NCI-H1048 (cell line): ENCODE data around the gene TMEM151B.
"Not testable (repeated sequence)": the region's sequence is repeated elsewhere in the genome, so short reads cannot be mapped to it uniquely, and the experiment has no call there.

Source experiments
- DNase-seq: peaks from one replicate; lab custom pipeline; 2025; lab: John Stamatoyannopoulos, UW

Gene TMEM151B

GRCh38 chr6:44269921-44270525 lies at the start of gene TMEM151B:
Gene TMEM151B (plus strand): TSS chr6:44270450. CDS start chr6:44270743, 293 bp downstream.
- no peak for DNase-seq

DNA sequence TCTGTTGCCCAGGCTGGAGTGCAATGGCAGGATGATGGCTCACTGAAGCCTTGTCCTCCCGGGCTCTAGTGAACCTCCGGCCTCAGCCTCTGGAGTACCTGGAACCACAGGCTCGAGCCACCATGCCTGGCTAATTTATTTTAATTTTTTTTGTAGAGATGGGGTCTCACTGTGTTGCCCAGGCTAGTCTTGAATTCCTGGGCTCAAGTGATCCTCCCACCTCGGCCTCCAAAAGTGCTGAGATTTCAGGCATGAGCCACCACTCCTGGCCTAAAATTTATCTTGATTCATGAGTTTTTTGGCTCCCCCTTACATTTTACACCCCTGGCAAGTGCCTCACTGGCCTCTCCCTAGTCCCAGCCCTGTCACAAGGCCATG lies 49.3 kb upstream of the TMEM151B start:
- no peak for DNase-seq

GRCh38 chr6:44221291-44221960 lies 48.8 kb upstream of the TMEM151B start:
- DNase-seq = peak; percentile 52

DNA sequence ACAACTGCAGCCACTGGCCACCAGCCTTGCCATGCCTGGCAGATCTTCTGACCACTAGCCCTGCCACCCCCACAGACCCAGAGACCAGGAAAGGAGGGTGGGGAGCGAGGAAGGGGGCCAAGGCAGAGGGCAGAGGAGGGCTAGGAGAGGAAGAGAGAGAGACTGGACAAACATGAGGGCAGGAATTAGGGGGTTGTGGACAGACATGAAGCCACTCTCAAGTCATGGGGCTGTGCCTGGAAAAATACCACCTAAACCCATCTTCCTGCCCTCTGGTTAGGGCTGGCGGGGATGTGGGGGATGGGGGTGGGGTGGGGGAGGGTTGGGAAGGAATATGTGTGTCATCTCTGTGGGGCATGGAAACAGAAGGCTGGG lies 48.3 kb upstream of the TMEM151B start:
- DNase-seq = no peak

GRCh38 chr6:44222486-44223318 lies 47.5 kb upstream of the TMEM151B start:
- DNase-seq = no peak

GRCh38 chr6:44223319-44224028 lies 46.8 kb upstream of the TMEM151B start, which contains the start of gene SLC29A1:
Gene SLC29A1 (plus strand): TSS chr6:44223595. CDS start chr6:44227314, 3,719 bp downstream.
- DNase-seq = peak; percentile 45

DNA sequence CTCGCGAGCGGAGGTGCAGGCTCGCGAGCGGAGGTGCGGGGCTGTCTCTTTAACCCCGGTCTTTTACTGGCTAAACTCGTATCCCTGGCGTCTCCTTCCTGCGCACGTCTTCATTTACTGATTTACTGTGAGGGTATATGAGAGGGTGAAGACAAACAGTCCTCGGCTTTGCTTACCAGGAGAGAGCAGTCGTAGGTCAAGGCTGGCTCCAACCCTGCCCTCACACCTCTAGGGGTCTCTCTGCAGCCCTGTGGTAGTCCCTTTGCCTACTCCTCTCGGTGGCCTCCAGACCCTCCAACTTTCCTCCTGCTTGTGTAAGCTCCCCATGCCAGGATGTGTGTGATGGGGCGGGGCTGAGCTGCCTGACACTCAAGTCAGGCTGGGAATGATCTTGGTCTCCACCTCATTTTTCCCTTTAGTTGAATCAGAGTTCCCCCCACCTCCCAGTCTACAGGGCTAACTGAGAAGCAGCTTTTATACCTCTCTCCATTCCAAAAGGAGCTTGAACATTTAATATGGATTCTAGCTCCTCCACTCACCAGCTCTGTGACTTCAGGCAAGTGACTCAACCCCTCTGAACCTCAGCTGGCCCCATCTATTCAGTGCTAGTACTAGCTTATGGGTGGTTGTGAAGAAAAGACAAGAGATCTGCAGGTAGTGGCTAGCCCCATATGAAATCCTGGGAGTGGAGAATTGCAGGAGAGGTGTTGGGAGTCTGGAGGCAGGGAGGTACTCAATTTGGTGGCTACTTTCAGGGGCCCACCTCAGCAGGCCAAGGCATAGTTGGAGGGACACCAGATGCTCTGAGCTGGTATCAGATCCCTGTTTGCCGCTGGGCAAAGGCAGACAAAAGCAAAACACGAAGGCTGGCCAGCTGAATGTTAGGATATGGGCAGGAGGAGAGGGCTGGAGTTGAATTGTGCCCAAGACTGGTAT lies 46.0 kb upstream of the TMEM151B start:
- no peak for DNase-seq

GRCh38 chr6:44224965-44225305 lies 45.3 kb upstream of the TMEM151B start:
- DNase-seq = no peak

DNA sequence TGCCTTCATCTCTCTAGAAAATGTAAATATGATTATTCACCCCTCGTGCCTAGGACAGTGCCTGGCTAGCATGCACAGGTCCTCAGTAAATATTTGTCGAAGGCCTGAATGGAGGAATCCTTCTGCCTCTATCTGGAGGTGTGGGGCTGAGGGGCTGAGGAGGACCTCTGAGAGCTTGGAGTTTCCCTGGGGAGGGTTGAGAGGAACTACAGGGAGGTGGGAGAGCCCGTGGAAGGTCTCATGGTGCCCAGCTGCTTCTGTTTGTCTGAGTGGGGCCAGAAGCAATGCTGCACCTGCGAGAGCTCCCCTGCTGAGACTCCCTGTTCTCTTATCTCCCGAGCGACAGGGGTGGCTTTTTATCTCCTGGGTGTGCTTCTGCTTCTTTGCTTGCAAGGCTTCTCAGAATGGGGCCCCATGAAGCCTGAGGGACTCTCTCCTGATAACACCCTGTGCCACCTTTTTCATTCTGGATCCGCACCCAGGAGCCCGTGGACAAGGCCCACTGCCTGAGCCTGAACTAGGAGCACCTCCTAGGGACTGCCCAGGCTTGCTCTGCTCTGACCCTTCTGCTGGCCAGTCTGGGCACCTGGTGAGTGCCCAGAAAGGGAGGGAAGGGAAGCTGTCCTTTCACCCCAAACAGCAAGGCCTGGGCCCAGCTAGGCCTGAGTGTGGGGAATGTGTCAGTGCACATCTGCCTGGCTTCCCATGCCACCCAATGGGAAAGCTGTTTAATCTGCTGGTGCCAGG lies 44.5 kb upstream of the TMEM151B start:
- DNase-seq = no peak

DNA sequence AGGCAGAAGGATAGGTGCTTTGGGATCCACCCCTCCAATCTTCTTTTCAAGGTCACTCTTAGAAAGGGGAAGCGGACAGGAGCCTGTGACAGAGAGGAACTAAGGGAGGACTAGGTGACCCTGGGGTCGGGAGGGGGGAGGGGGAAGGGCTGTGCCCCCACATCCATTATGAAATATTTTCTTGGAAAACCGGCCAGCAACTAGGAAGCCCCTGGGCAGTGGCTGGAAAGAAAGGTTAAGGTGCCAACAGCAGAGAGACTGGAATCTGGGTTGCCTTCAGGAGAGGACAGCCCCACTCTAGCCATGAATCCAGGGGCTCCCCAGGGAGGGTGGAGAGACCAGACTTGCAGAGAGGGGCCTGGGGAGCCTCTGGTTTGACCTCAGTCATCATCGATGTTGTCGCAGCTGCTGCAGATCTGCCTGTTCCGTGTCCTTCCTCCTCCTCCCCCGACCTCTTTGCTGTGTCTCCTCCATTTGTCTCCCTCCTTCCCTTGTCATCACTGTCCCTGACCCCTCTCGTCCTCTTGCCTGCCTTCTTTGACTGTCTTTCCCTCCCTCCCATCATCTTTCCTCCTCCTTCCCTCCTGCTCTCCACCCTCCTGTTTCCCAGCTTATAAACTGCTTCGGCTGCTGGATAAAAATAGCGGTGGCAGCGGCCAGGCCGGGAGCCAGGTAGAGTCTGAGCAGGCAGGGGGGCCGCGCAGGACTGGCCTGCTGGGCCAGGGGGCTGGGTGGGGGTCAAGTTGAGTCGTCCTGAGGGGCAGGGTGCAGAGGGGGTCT lies 43.7 kb upstream of the TMEM151B start:
- DNase-seq = no peak

DNA sequence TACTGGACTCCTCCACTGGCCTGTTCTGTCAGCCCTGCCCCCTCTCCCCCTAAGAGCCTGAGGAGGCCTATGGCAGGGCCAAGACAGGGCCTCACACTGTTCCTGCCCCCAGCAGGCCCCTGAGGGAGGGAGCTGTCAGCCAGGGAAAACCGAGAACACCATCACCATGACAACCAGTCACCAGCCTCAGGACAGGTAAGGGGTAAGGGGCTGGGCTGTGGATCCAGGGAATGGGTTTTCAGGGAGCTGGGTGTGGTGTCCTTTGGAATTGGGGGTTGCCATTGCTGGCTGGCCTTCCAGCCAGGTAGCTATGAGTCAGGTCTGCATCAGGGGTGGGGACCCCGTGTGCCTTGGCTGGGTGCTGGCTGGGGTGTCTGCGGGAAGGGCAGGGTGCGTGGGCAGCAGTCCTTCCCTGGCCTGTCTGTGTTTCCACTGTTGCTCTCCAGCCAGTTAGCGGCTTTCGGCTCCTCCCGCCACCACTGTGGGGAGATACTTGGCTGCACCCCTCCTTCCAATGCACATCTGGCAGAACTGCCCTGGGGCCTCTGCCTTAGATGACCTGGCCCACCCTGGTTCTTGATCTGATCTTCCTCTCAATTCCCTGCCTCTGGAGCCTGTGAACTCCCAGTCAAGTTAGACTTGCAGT lies 43.0 kb upstream of the TMEM151B start:
- no peak for DNase-seq

GRCh38 chr6:44228031-44228430 lies 42.2 kb upstream of the TMEM151B start:
- no peak for DNase-seq

GRCh38 chr6:44228433-44228832 lies 41.8 kb upstream of the TMEM151B start:
- no peak for DNase-seq

GRCh38 chr6:44228836-44229235 lies 41.4 kb upstream of the TMEM151B start:
- DNase-seq = no peak

DNA sequence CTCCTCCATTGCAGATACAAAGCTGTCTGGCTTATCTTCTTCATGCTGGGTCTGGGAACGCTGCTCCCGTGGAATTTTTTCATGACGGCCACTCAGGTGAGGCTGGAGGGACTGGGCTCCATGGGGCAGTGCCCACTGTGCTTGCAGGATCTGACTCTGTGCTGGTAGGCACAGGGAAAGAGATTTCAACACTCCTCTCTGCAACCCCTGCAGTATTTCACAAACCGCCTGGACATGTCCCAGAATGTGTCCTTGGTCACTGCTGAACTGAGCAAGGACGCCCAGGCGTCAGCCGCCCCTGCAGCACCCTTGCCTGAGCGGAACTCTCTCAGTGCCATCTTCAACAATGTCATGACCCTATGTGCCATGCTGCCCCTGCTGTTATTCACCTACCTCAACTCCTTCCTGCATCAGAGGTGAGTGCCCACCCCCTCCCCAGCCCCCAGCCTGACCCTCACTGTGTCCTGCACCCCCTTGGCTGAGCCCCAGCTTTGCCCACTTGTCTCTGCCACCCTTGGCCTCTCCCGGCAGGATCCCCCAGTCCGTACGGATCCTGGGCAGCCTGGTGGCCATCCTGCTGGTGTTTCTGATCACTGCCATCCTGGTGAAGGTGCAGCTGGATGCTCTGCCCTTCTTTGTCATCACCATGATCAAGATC lies 40.7 kb upstream of the TMEM151B start:
- no peak for DNase-seq

- no peak for DNase-seq
These were observed 40.1 kb upstream of the TMEM151B start for GRCh38 chr6:44230034-44230675.

- DNase-seq = not testable (repeated sequence)
These were observed 38.8 kb upstream of the TMEM151B start for GRCh38 chr6:44231426-44231825.
